Adrenal gland (tissue), 12 donors: ENCODE results near the gene TBCEL. TPM values are rescaled to one million over a fixed set of nuclear protein-coding genes. Genes with fewer than 3 reads are reported as not detected.

ENCODE experiments used
- DNase-seq, 7 donors: peaks; one replicate each; pipeline ENCODE4 v3.0.0-alpha.2; 2019 to 2020
- H3K27ac ChIP-seq, 5 donors: fragments of 200-600 bp; sonication (generic) in 4 of 5; 1 replicate in 3 of 5; 2 replicates in 2 of 5; pipeline versions ENCODE4 v1.5.1 to v1.8.0; 2016 to 2020; ENCODE audit warnings: mild to moderate bottlenecking in 1 of 5
- H3K27me3 ChIP-seq: fragments of 200-600 bp; 2 replicates; pipeline ENCODE4 v1.8.0; 2021
- H3K36me3 ChIP-seq, 2 donors: fragments of 200-600 bp; replicated peaks in 1 of 2; 1 replicate in 1 of 2; 2 replicates in 1 of 2; pipeline versions ENCODE4 v1.5.1 to v1.8.0; 2018 to 2022
- H3K4me1 ChIP-seq, 2 donors: fragments of 200-600 bp; replicated peaks in 1 of 2; 1 replicate in 1 of 2; 2 replicates in 1 of 2; pipeline versions ENCODE4 v1.5.1 to v1.8.0; 2018 to 2021
- H3K4me3 ChIP-seq, 4 donors: fragments of 200-600 bp; sonication (generic) in 3 of 4; one replicate each; pipeline ENCODE4 v1.5.1; 2016 to 2018
- H3K9me3 ChIP-seq, 3 donors: fragments of 200-600 bp; sonication (generic) in 1 of 3; replicated peaks in 1 of 3; 1 replicate in 2 of 3; 2 replicates in 1 of 3; pipeline versions ENCODE4 v1.5.1 to v1.8.0; 2016 to 2021
- POLR2A ChIP-seq, 2 donors: fragments of 450-650 bp; IDR thresholded peaks; one replicate each; pipeline ENCODE4 v1.6.1; 2017; ENCODE audit warnings: antibody characterized with exemption in 2 of 2, mild to moderate bottlenecking in 2 of 2, moderate library complexity in 1 of 2
- WGBS, 4 donors: extraction: QIAGEN DNeasy Blood & Tissue Kit in 2 of 4; methylation state at CpG; one replicate each; pipeline versions ENCODE4 v1.1.5 to v1.1.7; 2013 to 2017; 5-methylcytosine and 5-hydroxymethylcytosine counted together
- intact Hi-C, 2 donors: fragments of 100-400 bp; cut with DNase I; formaldehyde crosslinking; loops; one replicate each; pipeline versions ENCODE4 v1.14.1 to v1.15.0; 2022 to 2023
- polyA plus RNA-seq, 3 donors: library from polyadenylated mRNA; stranded (reverse); fragments of 200-250 nt in 2 of 3; fragments of 350-450 nt in 1 of 3; fragmentation: Illumina TruSeq in 1 of 3; extraction: RNeasy Lipid Tissue Mini Kit (QIAGEN cat#74804) in 1 of 3; gene quantifications; one replicate each; pipeline ENCODE4 v1.2.3, GENCODE V29; 2013 to 2014
- total RNA-seq, 9 donors: library from RNA; depleted of rRNA in 4 of 9; stranded (reverse); fragments of >200 nt in 4 of 9; fragments of 120-200 nt in 1 of 9; fragmentation: NEBNext Ultra II Directional in 1 of 9; extraction: Animal tissue kit (Norgen Biotek cat#: 25700) in 1 of 9; gene quantifications; one replicate each; pipeline versions ENCODE4 v1.1.0 to v1.2.4, GENCODE V29; 2013 to 2023
- TF ChIP-seq, protein P1 (sequence below), 6 experiments: fragments of 450-650 bp in 4 of 6; fragments of 200-600 bp in 2 of 6; sonication (generic) in 1 of 6; IDR thresholded peaks; 1 replicate in 5 of 6; 2 replicates in 1 of 6; pipeline versions ENCODE4 v1.5.1 to v1.8.0; 2016 to 2021; ENCODE audit warnings: antibody characterized with exemption in 6 of 6, mild to moderate bottlenecking in 2 of 6, moderate library complexity in 1 of 6
- donor health status: healthy with polysubstance abuse.
- donor health status: Bipolar disorder and iron deficiency.
- donor health status: DM: yes; HTN: yes; CAD: no.
- donor health status: DM: no; HTN: no; CAD: no.
- donor health status: DM: no; HTN: no; CAD: no.
- donor health status: DM: yes; HTN: yes; CAD: no.

Gene TBCEL
- total and polyA plus RNA-seq, 12 donors = 4.0 to 32.2 (median 20.9) TPM

DNA sequence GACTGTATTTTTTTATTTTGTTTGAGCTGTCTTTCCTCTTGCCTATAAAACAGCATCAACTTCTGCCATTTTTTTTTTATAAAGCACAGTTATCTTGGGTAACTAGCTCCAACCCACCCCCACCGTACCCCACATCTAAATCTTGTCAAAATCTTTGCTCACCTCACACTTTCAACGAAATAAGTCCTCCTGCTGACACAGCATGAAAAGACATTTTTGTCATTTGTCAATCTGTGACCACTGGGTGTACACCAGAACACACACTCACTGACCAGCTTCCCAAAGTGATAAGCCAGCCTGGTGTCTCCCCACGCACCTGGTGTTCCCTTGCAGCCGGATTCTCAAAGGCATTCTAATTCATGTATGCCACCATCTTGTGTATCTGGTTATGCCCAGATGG is 75.5 kb downstream of the TBCEL start:
- no peak for TF ChIP-seq POLR2A (IDR thresholded peaks at IDR 0.05)
- TF ChIP-seq, protein P1, sequence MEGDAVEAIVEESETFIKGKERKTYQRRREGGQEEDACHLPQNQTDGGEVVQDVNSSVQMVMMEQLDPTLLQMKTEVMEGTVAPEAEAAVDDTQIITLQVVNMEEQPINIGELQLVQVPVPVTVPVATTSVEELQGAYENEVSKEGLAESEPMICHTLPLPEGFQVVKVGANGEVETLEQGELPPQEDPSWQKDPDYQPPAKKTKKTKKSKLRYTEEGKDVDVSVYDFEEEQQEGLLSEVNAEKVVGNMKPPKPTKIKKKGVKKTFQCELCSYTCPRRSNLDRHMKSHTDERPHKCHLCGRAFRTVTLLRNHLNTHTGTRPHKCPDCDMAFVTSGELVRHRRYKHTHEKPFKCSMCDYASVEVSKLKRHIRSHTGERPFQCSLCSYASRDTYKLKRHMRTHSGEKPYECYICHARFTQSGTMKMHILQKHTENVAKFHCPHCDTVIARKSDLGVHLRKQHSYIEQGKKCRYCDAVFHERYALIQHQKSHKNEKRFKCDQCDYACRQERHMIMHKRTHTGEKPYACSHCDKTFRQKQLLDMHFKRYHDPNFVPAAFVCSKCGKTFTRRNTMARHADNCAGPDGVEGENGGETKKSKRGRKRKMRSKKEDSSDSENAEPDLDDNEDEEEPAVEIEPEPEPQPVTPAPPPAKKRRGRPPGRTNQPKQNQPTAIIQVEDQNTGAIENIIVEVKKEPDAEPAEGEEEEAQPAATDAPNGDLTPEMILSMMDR (IDR thresholded peaks at IDR 0.05) = no peak
- DNase-seq = no peak
- no peaks in the 10 kb centered on the region for H3K4me1 ChIP-seq
- no peaks in the 10 kb centered on the region for H3K36me3 ChIP-seq
- intact Hi-C loops = no loop called here
- WGBS, 4 donors = 77 to 97% (median 95%) methylated on average over 4 of the region's 4 CpGs
- no peaks in the 10 kb centered on the region for H3K9me3 ChIP-seq
- H3K27ac ChIP-seq = no peak overlapping the region
- no peaks in the 10 kb centered on the region for H3K27me3 ChIP-seq
- H3K4me3 ChIP-seq = no peak overlapping the region

GRCh38 chr11:121099885-121100284 is 76.0 kb downstream of the TBCEL start:
- H3K4me3 ChIP-seq = no peak overlapping the region
- no peak for DNase-seq
- no peak overlapping the region for H3K27ac ChIP-seq
- H3K36me3 ChIP-seq = no peaks in the 10 kb centered on the region
- no peaks in the 10 kb centered on the region for H3K9me3 ChIP-seq
- TF ChIP-seq, protein P1 (IDR thresholded peaks at IDR 0.05) = no peak
- no peak for TF ChIP-seq POLR2A (IDR thresholded peaks at IDR 0.05)
- no peaks in the 10 kb centered on the region for H3K27me3 ChIP-seq
- no peaks in the 10 kb centered on the region for H3K4me1 ChIP-seq
- intact Hi-C loops = no loop called here
- 79 to 82% (median 80%) methylated on average over 4 of the region's 4 CpGs for WGBS, 4 donors

GRCh38 chr11:121100943-121101342 is 77.0 kb downstream of the TBCEL start, which contains the start of gene TECTA:
TECTA (plus strand) TSS chr11:121101243; CDS start chr11:121102666, 1,423 bp downstream.
- intact Hi-C loops = no loop called here
- Histone ChIP-seq H3K27ac (no peak within 1 kb of the TSS), H3K27me3 (no peaks in the 10 kb centered on the region), H3K36me3 (no peaks in the 10 kb centered on the region), H3K4me3 (no peak within 1 kb of the TSS), H3K4me1 (peaks cover 0 to 7% of the 10 kb centered on the region in 2 donors), H3K9me3 (no peaks in the 10 kb centered on the region)
- 92 to 97% (median 95%) methylated on average over 2 of the region's 2 CpGs for WGBS, 4 donors
- no peak for TF ChIP-seq POLR2A (IDR thresholded peaks at IDR 0.05)
- TF ChIP-seq, protein P1 (IDR thresholded peaks at IDR 0.05) = no peak
- no peak for DNase-seq

DNA sequence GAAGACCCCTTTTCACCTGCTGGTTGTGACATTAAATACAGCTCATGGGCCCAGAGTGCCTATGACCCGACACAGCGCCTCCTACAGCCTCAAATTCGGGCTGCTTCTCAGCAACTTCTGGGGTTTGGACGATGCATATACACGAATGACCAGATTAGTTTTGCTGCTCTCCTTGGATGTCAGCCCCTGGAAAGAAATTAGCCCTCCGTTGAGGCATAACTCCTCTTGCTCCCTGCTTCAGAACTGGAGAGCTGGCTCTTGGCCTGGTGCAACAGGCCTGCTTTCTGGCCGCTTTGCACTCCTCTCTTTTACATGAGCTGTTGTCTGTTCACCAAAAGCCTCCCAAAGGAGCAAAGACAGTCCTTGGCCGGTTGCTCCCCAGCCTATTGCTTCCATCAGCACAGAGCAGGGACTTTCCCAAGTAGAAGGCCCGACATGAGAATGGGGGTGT is 80.4 kb downstream of the TBCEL start:
- intact Hi-C loops = no loop called here
- no peaks in the 10 kb centered on the region for H3K9me3 ChIP-seq
- 83 to 88% (median 87%) methylated on average over 9 of the region's 9 CpGs for WGBS, 4 donors
- H3K27ac ChIP-seq = no peak overlapping the region
- no peak for DNase-seq
- H3K4me3 ChIP-seq = no peak overlapping the region
- TF ChIP-seq, protein P1 (IDR thresholded peaks at IDR 0.05) = no peak
- no peak for TF ChIP-seq POLR2A (IDR thresholded peaks at IDR 0.05)
- H3K4me1 ChIP-seq = peaks cover 0 to 7% of the 10 kb centered on the region in 2 donors
- H3K27me3 ChIP-seq = no peaks in the 10 kb centered on the region
- no peaks in the 10 kb centered on the region for H3K36me3 ChIP-seq
